Measurements from ENCODE around the gene RIN3. TPM values are rescaled to one million over a fixed set of nuclear protein-coding genes. Genes with fewer than 3 reads are reported as not detected.

RIN3 gene
- total RNA-seq, 1 experiment from 2014 or later = 1.5 TPM

DNA sequence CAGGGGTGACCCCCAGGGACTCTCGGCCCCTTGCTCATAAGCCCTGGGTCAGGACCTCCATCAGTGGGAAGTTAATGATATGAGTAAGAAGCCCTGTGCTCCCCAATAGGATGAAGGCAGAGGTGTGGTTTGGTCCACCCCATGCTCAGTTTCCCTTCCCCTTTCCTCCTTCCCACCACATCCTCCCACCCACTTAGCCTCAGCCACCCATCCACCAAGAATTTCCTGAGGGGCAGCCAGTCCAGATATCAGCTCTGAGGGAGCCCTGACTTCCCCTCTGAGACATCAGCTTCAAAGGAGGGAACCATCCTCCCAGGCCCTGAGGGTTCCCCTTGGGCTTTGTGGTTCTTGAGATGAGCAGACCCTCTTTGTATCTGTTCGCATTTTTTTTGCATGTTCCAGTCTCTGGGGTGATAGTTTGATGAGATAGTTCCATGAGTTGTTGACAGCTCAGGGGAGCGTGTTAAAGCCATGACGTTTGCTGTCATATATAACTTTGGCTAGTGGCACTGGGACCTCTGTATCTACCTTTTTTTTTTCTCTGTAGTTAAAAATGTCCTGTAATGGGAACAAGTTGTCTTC lies 163.6 kb downstream of the RIN3 start:
- H3K4ac ChIP-seq (ENCODE audit: low read depth, low read length) = no peak overlapping the region
- no peak overlapping the region for H2AFZ ChIP-seq (ENCODE audit: low read length)
- no peak overlapping the region for H3K18ac ChIP-seq (ENCODE audit: insufficient read length, low read depth, low read length)
- no peak overlapping the region for H2BK12ac ChIP-seq (ENCODE audit: insufficient read length, low read depth, low read length)
- no peaks in the 10 kb centered on the region for H3K9me3 ChIP-seq (ENCODE audit: control insufficient read depth, low read depth, low read length)
- no peak overlapping the region for H3K9ac ChIP-seq (ENCODE audit: extremely low read depth, insufficient read length, low read length)
- no peak overlapping the region for H4K5ac ChIP-seq (ENCODE audit: insufficient read length, low read depth, low read length)
- H2AK5ac ChIP-seq (ENCODE audit: insufficient read length, low read length) = no peak overlapping the region
- H2BK20ac ChIP-seq (ENCODE audit: low read depth, low read length, poor library complexity, severe bottlenecking) = no peak overlapping the region
- H3T11ph ChIP-seq (ENCODE audit: low read length) = no peak overlapping the region
- Mint-ChIP-seq H3K27me3 (ENCODE audit: low read depth) (no peaks in the 10 kb centered on the region; the same call in none of the 2 replicates), H3K36me3 (ENCODE audit: insufficient read depth in 1 of 3, low read depth in 3 of 3) (no peaks in the 10 kb centered on the region), H3K4me1 (peaks cover 9% of the 10 kb centered on the region in 2 experiments), H3K4me3 (no peak overlapping the region), H3K9me3 (no peaks in the 10 kb centered on the region), H3K27ac (no peak overlapping the region)
- no peaks in the 10 kb centered on the region for H3K79me2 ChIP-seq (ENCODE audit: insufficient read depth, low read length)
- H4K20me1 ChIP-seq (ENCODE audit: control insufficient read depth, insufficient read depth, insufficient read length) = no peaks in the 10 kb centered on the region
- no peaks in the 10 kb centered on the region for H3K4me1 ChIP-seq (ENCODE audit: insufficient read depth, low read length)
- no peak overlapping the region for H2BK120ac ChIP-seq (ENCODE audit: low read depth, low read length, poor library complexity, severe bottlenecking)
- H3K56ac ChIP-seq (ENCODE audit: insufficient read length, low read depth, low read length) = no peak overlapping the region
- H3K27ac ChIP-seq (ENCODE audit: insufficient read length, low read depth, low read length) = no peak overlapping the region
- no peak overlapping the region for H4K8ac ChIP-seq (replicated peaks; ENCODE audit: insufficient read length, low read depth, low read length)
- DNase-seq = no peak
- no peaks in the 10 kb centered on the region for H3K79me1 ChIP-seq (ENCODE audit: insufficient read depth, low read depth, low read length, poor library complexity, severe bottlenecking)
- H3K27me3 ChIP-seq (ENCODE audit: insufficient read depth, low read length) = no peaks in the 10 kb centered on the region
- TF ChIP-seq, protein P1, sequence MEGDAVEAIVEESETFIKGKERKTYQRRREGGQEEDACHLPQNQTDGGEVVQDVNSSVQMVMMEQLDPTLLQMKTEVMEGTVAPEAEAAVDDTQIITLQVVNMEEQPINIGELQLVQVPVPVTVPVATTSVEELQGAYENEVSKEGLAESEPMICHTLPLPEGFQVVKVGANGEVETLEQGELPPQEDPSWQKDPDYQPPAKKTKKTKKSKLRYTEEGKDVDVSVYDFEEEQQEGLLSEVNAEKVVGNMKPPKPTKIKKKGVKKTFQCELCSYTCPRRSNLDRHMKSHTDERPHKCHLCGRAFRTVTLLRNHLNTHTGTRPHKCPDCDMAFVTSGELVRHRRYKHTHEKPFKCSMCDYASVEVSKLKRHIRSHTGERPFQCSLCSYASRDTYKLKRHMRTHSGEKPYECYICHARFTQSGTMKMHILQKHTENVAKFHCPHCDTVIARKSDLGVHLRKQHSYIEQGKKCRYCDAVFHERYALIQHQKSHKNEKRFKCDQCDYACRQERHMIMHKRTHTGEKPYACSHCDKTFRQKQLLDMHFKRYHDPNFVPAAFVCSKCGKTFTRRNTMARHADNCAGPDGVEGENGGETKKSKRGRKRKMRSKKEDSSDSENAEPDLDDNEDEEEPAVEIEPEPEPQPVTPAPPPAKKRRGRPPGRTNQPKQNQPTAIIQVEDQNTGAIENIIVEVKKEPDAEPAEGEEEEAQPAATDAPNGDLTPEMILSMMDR (conservative IDR thresholded peaks at IDR 0.05) = no peak
- no peak overlapping the region for H4K91ac ChIP-seq (ENCODE audit: insufficient read length, low read depth, low read length)
- H3K23me2 ChIP-seq (ENCODE audit: insufficient read length, low read depth, low read length, poor library complexity, severe bottlenecking) = no peaks in the 10 kb centered on the region
- no CpG with 5 or more reads among the region's 4 CpGs for WGBS (ENCODE audit: extremely low coverage, insufficient read length, low lambda C conversion rate)
- H3K23ac ChIP-seq (ENCODE audit: insufficient read length, low read depth, low read length) = no peak overlapping the region
- H2BK15ac ChIP-seq (ENCODE audit: low read depth, low read length) = no peak overlapping the region
- H3K4me2 ChIP-seq (ENCODE audit: insufficient read depth, insufficient read length, low read length) = no peak overlapping the region
- no peak overlapping the region for H3K14ac ChIP-seq (ENCODE audit: insufficient read depth, low read length)
- no peak overlapping the region for H2BK5ac ChIP-seq (ENCODE audit: insufficient read length, low read length)
